Breast epithelium (tissue), 3 donors: ENCODE results near the gene PPP2R3A.

Source experiments
- POLR2AphosphoS5 ChIP-seq, 3 donors: sonication (generic); formaldehyde crosslinking; IDR thresholded peaks; one replicate each; pipeline ENCODE4 v1.6.1; 2017; ENCODE audit warnings: antibody characterized with exemption in 3 of 3
- TF ChIP-seq, protein P1 (sequence below), 3 donors: fragments of 450-650 bp; IDR thresholded peaks; one replicate each; pipeline ENCODE4 v1.5.1; 2016 to 2017; ENCODE audit warnings: antibody characterized with exemption in 3 of 3, mild to moderate bottlenecking in 3 of 3, moderate library complexity in 3 of 3

- TF ChIP-seq, protein P1, sequence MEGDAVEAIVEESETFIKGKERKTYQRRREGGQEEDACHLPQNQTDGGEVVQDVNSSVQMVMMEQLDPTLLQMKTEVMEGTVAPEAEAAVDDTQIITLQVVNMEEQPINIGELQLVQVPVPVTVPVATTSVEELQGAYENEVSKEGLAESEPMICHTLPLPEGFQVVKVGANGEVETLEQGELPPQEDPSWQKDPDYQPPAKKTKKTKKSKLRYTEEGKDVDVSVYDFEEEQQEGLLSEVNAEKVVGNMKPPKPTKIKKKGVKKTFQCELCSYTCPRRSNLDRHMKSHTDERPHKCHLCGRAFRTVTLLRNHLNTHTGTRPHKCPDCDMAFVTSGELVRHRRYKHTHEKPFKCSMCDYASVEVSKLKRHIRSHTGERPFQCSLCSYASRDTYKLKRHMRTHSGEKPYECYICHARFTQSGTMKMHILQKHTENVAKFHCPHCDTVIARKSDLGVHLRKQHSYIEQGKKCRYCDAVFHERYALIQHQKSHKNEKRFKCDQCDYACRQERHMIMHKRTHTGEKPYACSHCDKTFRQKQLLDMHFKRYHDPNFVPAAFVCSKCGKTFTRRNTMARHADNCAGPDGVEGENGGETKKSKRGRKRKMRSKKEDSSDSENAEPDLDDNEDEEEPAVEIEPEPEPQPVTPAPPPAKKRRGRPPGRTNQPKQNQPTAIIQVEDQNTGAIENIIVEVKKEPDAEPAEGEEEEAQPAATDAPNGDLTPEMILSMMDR (IDR thresholded peaks at IDR 0.05) = no peak
- no peak for TF ChIP-seq POLR2AphosphoS5 (IDR thresholded peaks at IDR 0.05)
Measured at GRCh38 chr3:135991621-135992020, 26.1 kb downstream of the PPP2R3A start.
